ENCODE results near the gene CACNG1.

DNA sequence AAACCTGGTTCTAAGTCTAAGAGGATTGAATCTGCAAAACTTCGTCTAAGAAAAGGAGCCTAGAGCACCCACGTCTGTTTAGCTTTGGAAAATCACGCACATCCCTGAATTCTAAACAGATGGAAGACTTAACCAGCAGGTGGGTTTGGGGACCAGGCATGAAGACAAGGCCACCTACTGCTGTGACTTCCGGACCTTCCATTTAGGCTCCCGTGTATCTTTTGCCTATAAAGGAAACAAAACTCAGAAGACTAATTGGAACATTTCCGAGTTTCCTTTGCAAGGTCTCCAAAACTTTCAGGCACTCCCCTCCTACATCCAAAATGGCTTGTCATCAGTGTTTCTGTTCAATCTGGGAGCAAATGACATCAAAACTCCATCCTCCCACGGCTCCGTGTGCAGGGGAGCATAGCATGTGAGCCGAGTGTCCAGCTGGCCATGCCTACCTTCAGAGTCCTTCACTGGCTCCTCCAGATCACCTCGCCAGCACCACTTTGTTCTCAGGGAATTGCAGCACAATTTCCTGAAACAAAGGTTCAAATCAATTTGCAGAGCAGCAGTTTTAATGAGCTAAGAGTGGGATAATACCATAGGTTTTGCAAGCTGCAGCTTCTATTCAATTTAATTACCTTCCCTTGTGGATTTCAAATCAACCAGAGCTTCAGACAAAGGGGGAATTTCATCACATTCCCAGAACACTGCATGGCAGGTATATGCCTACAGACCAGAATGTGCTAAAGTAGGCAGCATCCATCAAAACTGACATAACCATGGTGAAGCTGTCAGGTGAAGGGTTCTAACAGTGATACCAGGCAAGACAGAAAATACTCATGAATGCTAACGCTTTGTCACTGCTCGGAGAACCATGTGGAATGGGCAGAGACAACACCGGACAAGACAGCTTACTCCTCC is 23.5 kb downstream of the CACNG1 start:
- TF ChIP-seq, protein P1, sequence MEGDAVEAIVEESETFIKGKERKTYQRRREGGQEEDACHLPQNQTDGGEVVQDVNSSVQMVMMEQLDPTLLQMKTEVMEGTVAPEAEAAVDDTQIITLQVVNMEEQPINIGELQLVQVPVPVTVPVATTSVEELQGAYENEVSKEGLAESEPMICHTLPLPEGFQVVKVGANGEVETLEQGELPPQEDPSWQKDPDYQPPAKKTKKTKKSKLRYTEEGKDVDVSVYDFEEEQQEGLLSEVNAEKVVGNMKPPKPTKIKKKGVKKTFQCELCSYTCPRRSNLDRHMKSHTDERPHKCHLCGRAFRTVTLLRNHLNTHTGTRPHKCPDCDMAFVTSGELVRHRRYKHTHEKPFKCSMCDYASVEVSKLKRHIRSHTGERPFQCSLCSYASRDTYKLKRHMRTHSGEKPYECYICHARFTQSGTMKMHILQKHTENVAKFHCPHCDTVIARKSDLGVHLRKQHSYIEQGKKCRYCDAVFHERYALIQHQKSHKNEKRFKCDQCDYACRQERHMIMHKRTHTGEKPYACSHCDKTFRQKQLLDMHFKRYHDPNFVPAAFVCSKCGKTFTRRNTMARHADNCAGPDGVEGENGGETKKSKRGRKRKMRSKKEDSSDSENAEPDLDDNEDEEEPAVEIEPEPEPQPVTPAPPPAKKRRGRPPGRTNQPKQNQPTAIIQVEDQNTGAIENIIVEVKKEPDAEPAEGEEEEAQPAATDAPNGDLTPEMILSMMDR (IDR thresholded peaks at IDR 0.05) = no peak
- no peak for TF ChIP-seq POLR2A (IDR thresholded peaks at IDR 0.05)

All from testis (tissue), 2 donors.